Spinal cord (tissue), 10 donors: ENCODE measurements around the gene RRP36. TPM values are rescaled to one million over a fixed set of nuclear protein-coding genes. Genes with fewer than 3 reads are reported as not detected.

Source experiments
- DNase-seq, 6 donors: peaks; one replicate each; pipeline versions ENCODE4 v3.0.0 to v3.0.0-alpha.2; 2013 to 2015; ENCODE audit warnings: low spot score in 6 of 6, low read depth in 4 of 6
- H3K27ac ChIP-seq: one replicate; pipeline ENCODE4 v1.5.1; 2013; ENCODE audit warnings: low read depth, low read length, control low read depth
- H3K27me3 ChIP-seq: one replicate; pipeline ENCODE4 v1.6.1; 2013; ENCODE audit warnings: low read length; ENCODE audit not compliant: control insufficient read depth, insufficient read depth
- H3K36me3 ChIP-seq: one replicate; pipeline ENCODE4 v1.6.1; 2013; ENCODE audit warnings: low read length; ENCODE audit not compliant: control insufficient read depth, insufficient read depth
- H3K4me1 ChIP-seq: one replicate; pipeline ENCODE4 v1.6.1; 2013; ENCODE audit warnings: low read length; ENCODE audit not compliant: control insufficient read depth, insufficient read depth
- H3K4me3 ChIP-seq: one replicate; pipeline ENCODE4 v1.5.1; 2013; ENCODE audit warnings: low read depth, low read length, control low read depth
- H3K9me3 ChIP-seq: one replicate; pipeline ENCODE4 v1.6.1; 2013; ENCODE audit warnings: low read length; ENCODE audit not compliant: control insufficient read depth, insufficient read depth
- WGBS: methylation state at CpG from one replicate; pipeline ENCODE4 v1.1.5; 2013; ENCODE audit warnings: missing lambda C conversion rate; ENCODE audit not compliant: insufficient coverage; 5-methylcytosine and 5-hydroxymethylcytosine counted together
- polyA plus RNA-seq, 2 donors: library from polyadenylated mRNA; unstranded; fragments of 120-200 nt; gene quantifications; one replicate each; pipeline ENCODE4 v1.2.1, GENCODE V29; 2013; ENCODE audit not compliant: insufficient read length in 2 of 2
- total RNA-seq, 2 donors: library from RNA; depleted of rRNA in 1 of 2; stranded (reverse); fragments of 120-200 nt in 1 of 2; fragments of >200 nt in 1 of 2; gene quantifications; one replicate each; pipeline versions ENCODE4 v1.2.3 to v1.2.4, GENCODE V29; 2013 to 2014
- donor health status: healthy.

Gene RRP36
- total and polyA plus RNA-seq, 4 donors = 51.8 to 74.4 (median 71.5) TPM

DNA sequence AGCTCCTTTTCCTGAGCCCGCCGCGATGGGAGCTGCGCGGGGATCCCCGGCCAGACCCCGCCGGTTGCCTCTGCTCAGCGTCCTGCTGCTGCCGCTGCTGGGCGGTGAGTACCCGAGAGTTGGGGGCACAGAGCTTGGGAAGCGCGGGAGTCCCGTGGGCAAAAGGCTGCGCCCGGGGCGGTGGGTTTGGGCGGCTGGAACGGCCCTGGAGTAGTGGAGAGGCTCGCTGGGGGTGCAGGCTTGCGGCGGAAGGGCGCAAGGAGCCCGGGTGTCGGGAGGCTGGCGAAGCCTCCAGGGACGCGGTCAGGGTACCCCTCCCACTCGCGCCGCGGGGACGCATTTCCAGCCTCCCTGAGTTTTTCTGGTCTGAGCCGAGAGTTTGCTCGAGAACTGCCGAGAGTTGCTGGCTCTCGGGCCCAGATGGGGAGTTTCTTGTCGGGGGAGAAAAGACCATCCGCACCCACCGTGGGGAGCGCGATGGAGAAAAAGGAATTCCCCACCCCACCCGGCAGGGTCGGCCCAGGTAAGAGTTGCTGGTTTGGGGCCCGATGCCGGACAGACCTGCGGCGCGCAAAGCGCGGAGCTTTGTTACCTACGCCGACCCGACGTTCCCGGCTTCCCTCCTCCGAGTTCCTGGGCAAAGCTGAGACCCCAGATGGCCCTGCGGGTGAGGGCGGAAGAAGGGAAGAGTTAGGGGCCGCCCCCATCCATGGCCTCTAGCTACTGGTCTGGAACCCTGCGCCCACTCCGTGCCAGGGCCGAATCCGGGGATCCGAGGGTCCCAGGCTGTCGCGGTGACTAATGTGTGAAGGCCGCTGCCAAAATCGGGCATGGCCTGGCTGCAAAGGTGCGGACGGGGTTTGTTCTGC, 55.3 kb downstream of the RRP36 start:
- peak in 3 of 6 donors; percentile 46 to 79 (median 70) for DNase-seq
- H3K27me3 ChIP-seq = no peaks in the 10 kb centered on the region
- H3K36me3 ChIP-seq = peaks cover 32% of the 10 kb centered on the region
- H3K9me3 ChIP-seq = no peaks in the 10 kb centered on the region
- H3K4me3 ChIP-seq = peak overlapping the region; percentile 91
- peak overlapping the region; percentile 83 for H3K27ac ChIP-seq
- WGBS = under 1% methylated on average over 67 of the region's 72 CpGs
- H3K4me1 ChIP-seq = peaks cover 30% of the 10 kb centered on the region

DNA sequence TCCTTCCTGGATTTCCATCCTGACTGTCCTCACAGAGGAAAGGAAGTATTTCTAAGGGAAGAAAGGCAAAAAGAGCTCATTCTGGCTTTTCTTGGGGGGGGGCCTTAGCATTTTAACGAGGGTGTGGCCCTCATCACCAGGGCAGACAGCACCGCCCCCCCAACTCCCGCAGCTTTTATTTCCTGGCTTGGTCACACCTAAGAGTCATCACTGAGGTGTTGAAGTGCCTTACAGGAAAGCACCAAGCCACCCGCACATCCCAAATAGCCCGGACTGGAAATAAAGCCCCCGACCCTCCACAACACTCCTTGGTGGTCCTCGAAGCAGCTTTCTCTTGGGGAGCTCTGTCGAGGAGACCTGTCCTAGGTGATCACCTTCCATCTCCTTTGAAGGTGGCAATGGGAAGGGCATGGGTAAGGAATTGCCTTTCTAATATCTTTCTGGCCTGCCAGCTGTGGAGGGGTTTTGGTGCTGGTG, 55.9 kb downstream of the RRP36 start:
- WGBS = 15% methylated on average over 3 of the region's 8 CpGs
- Histone ChIP-seq H3K27me3 (no peaks in the 10 kb centered on the region), H3K4me1 (peaks cover 35% of the 10 kb centered on the region), H3K27ac (peak overlapping the region; percentile 83), H3K4me3 (peak overlapping the region; percentile 91), H3K9me3 (no peaks in the 10 kb centered on the region), H3K36me3 (peaks cover 26% of the 10 kb centered on the region)
- DNase-seq = no peak

DNA sequence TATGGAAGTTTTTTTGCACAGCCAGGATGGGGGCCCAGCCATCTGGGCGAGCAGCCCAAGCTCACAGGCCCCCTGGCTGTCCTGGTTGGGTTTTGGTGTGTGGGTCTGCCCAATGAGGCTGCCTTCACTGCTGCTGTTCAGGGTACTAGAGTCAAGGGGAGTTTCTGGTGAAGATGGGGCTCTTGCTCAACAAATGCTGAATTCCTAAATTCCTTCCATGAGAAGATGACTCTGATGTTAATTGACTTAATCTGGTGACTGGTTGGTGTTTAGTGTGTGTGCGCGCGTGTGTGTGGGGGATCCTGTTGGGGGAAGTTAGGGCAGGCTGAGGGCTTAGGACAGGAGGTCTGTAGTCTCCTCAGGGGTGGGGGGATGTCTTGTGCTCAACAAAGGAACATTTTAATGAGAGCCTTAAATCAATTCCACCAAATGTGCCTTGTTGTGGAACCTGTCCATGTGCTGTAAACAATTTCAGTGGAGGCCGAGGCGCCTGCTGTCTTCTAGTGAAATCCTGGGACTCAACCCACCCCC, 56.6 kb downstream of the RRP36 start:
- H3K4me1 ChIP-seq = peaks cover 38% of the 10 kb centered on the region
- DNase-seq = no peak
- no peaks in the 10 kb centered on the region for H3K9me3 ChIP-seq
- no peaks in the 10 kb centered on the region for H3K27me3 ChIP-seq
- peaks cover 22% of the 10 kb centered on the region for H3K36me3 ChIP-seq
- 66% methylated on average over 5 of the region's 6 CpGs for WGBS
- peak overlapping the region; percentile 83 for H3K27ac ChIP-seq
- H3K4me3 ChIP-seq = peak overlapping the region; percentile 91

DNA sequence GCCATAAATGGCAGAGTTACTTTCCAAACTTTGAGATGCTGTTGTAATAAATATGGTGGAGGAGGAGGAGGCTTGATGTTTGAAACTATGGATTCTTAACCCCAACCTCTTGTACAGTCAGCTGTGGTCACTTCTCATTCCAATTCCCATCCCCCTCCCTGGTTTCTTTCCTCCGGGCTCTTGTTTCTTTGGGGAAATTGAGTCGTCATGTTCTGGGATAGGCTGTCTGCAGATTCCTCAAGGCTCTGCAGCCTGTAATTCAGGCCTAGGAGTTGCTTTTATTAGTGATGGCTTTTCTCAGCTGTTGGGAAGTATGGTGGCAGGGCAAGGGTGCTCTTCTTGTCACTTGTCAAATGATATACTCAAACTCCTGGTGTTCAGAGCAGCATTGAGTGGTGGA, 57.3 kb downstream of the RRP36 start:
- Histone ChIP-seq H3K4me1 (peaks cover 44% of the 10 kb centered on the region), H3K27ac (peak overlapping the region; percentile 37), H3K36me3 (peaks cover 16% of the 10 kb centered on the region), H3K4me3 (no peak overlapping the region), H3K9me3 (no peaks in the 10 kb centered on the region), H3K27me3 (no peaks in the 10 kb centered on the region)
- WGBS = no CpG with 5 or more reads among the region's 2 CpGs
- DNase-seq = no peak

Other genes starting within 250 kb of the RRP36 start
- gene BICRAL, start 239.6 kb upstream of the RRP36 start, total RNA-seq = 10 to 100 TPM; 13.1 to 17.0 TPM
- gene BICRAL, start 239.6 kb upstream of the RRP36 start, polyA plus RNA-seq = 10 to 100 TPM; 13.7 to 14.0 TPM
- gene RPL7L1, start 142.0 kb upstream of the RRP36 start, total RNA-seq = 100 to 1,000 TPM; 105 to 117 TPM
- gene RPL7L1, start 142.0 kb upstream of the RRP36 start, polyA plus RNA-seq = 100 to 1,000 TPM; 105 to 111 TPM
- gene PTCRA, start 105.6 kb upstream of the RRP36 start, total RNA-seq = under 1 TPM in 1 of 2 donors, not detected in 1; 0.50 TPM
- gene PTCRA, start 105.6 kb upstream of the RRP36 start, polyA plus RNA-seq = under 1 TPM in 1 of 2 donors, not detected in 1; 0.29 TPM
- 10 to 100 TPM; 20.5 to 35.3 TPM for gene CNPY3, start 92.1 kb upstream of the RRP36 start, total RNA-seq
- gene CNPY3, start 92.1 kb upstream of the RRP36 start, polyA plus RNA-seq = 10 to 100 TPM; 51.0 to 60.3 TPM
- gene GNMT, start 60.9 kb upstream of the RRP36 start, total RNA-seq = under 1 TPM; 0.20 to 0.99 TPM
- gene GNMT, start 60.9 kb upstream of the RRP36 start, polyA plus RNA-seq = 1 to 10 TPM; 2.6 to 5.1 TPM
- gene PEX6, start 42.4 kb upstream of the RRP36 start, total RNA-seq = 10 to 100 TPM; 17.7 to 21.1 TPM
- 10 to 100 TPM; 26.7 to 29.5 TPM for gene PEX6, start 42.4 kb upstream of the RRP36 start, polyA plus RNA-seq
- gene PPP2R5D, start 37.1 kb upstream of the RRP36 start, total RNA-seq = 10 to 100 TPM; 42.9 to 56.6 TPM
- gene PPP2R5D, start 37.1 kb upstream of the RRP36 start, polyA plus RNA-seq = 10 to 100 TPM; 80.3 to 86.8 TPM
- gene MEA1, start 7.7 kb upstream of the RRP36 start, total RNA-seq = 100 to 1,000 TPM in 1 of 2 donors, 10 to 100 TPM in 1; 31.5 to 106 TPM
- gene MEA1, start 7.7 kb upstream of the RRP36 start, polyA plus RNA-seq = 100 to 1,000 TPM; 105 to 109 TPM
- gene KLHDC3, start 7.4 kb upstream of the RRP36 start, total RNA-seq = 100 to 1,000 TPM; 106 to 121 TPM
- gene KLHDC3, start 7.4 kb upstream of the RRP36 start, polyA plus RNA-seq = 100 to 1,000 TPM; 133 to 136 TPM
- gene CUL7, start 32.2 kb downstream of the RRP36 start, total RNA-seq = 10 to 100 TPM; 15.2 to 36.1 TPM
- gene CUL7, start 32.2 kb downstream of the RRP36 start, polyA plus RNA-seq = 10 to 100 TPM; 21.1 to 24.4 TPM
- gene MRPL2, start 37.8 kb downstream of the RRP36 start, total RNA-seq = 10 to 100 TPM; 11.8 to 29.7 TPM
- 10 to 100 TPM; 50.3 to 57.1 TPM for gene MRPL2, start 37.8 kb downstream of the RRP36 start, polyA plus RNA-seq
- 10 to 100 TPM; 23.4 to 49.9 TPM for gene KLC4, start 38.0 kb downstream of the RRP36 start, total RNA-seq
- gene KLC4, start 38.0 kb downstream of the RRP36 start, polyA plus RNA-seq = 10 to 100 TPM; 42.8 to 77.4 TPM
- gene PTK7, start 54.7 kb downstream of the RRP36 start, total RNA-seq = 100 to 1,000 TPM in 1 of 2 donors, 10 to 100 TPM in 1; 43.7 to 126 TPM
- 10 to 100 TPM; 61.9 to 89.6 TPM for gene PTK7, start 54.7 kb downstream of the RRP36 start, polyA plus RNA-seq
- gene SRF, start 149.6 kb downstream of the RRP36 start, total RNA-seq = 10 to 100 TPM in 1 of 2 donors, 1 to 10 TPM in 1; 6.8 to 17.7 TPM
- gene SRF, start 149.6 kb downstream of the RRP36 start, polyA plus RNA-seq = 10 to 100 TPM; 20.2 to 21.7 TPM
- 10 to 100 TPM; 20.8 to 43.2 TPM for gene CUL9, start 160.6 kb downstream of the RRP36 start, total RNA-seq
- gene CUL9, start 160.6 kb downstream of the RRP36 start, polyA plus RNA-seq = 10 to 100 TPM; 42.2 to 68.5 TPM
- gene DNPH1, start 207.9 kb downstream of the RRP36 start, total RNA-seq = 10 to 100 TPM; 18.1 to 70.6 TPM
- gene DNPH1, start 207.9 kb downstream of the RRP36 start, polyA plus RNA-seq = 10 to 100 TPM; 63.9 to 70.1 TPM
- gene TTBK1, start 221.9 kb downstream of the RRP36 start, total RNA-seq = 10 to 100 TPM in 1 of 2 donors, 1 to 10 TPM in 1; 6.1 to 12.3 TPM
- gene TTBK1, start 221.9 kb downstream of the RRP36 start, polyA plus RNA-seq = 10 to 100 TPM; 26.3 to 29.9 TPM